OCI-LY3 (cell line): ENCODE results near the gene CD4.

Experiments
- H2AFZ ChIP-seq: fragments of 200-600, 300-600 bp; shearing (Covaris generic); 2 replicates; pipeline ENCODE4 v1.6.0; 2014; ENCODE audit warnings: antibody characterized with exemption, low read depth, low read length
- H3K27ac ChIP-seq: fragments of 200-600, 300-600 bp; sonication (generic); 2 replicates; pipeline ENCODE4 v1.5.1; 2014; ENCODE audit warnings: mild to moderate bottlenecking, low read length, moderate library complexity, mixed read lengths
- H3K27me3 ChIP-seq: fragments of 200-600, 300-600 bp; sonication (generic); 2 replicates; pipeline ENCODE4 v1.6.1; 2014; ENCODE audit warnings: low read depth, low read length, mixed read lengths
- H3K36me3 ChIP-seq: fragments of 200-600, 300-600 bp; sonication (generic); replicated peaks from 2 replicates; pipeline ENCODE3; 2014; ENCODE audit warnings: low read depth, low read length, mixed read lengths
- H3K4me1 ChIP-seq: fragments of 300-600, 200-600 bp; sonication (generic); 2 replicates; pipeline ENCODE4 v1.6.1; 2014; ENCODE audit warnings: low read length, mixed read lengths
- H3K4me2 ChIP-seq: fragments of 200-600, 300-600 bp; sonication (generic); 2 replicates; pipeline ENCODE4 v1.6.1; 2014; ENCODE audit warnings: low read length, mixed read lengths
- H3K4me3 ChIP-seq: fragments of 300-600, 200-600 bp; sonication (generic); 2 replicates; pipeline ENCODE4 v1.5.1; 2014; ENCODE audit warnings: antibody characterized with exemption, mild to moderate bottlenecking, low read length, moderate library complexity
- H3K79me2 ChIP-seq: fragments of 300-600, 200-600 bp; shearing (Covaris generic); 2 replicates; pipeline ENCODE4 v1.6.1; 2014; ENCODE audit warnings: mild to moderate bottlenecking, low read length, mixed read lengths
- H3K9ac ChIP-seq: fragments of 300-600, 200-600 bp; shearing (Covaris generic); 2 replicates; pipeline ENCODE4 v1.6.0; 2014; ENCODE audit warnings: mild to moderate bottlenecking, low read length, moderate library complexity
- H3K9me3 ChIP-seq: fragments of 200-600, 300-600 bp; shearing (Covaris generic); 2 replicates; pipeline ENCODE4 v1.6.1; 2014; ENCODE audit warnings: low read length, mixed read lengths; ENCODE audit not compliant: insufficient read depth
- H4K20me1 ChIP-seq: fragments of 200-600, 300-600 bp; sonication (generic); 2 replicates; pipeline ENCODE4 v1.6.1; 2016; ENCODE audit warnings: low read length, mixed read lengths; ENCODE audit not compliant: insufficient read depth
- CTCF ChIP-seq: fragments of 200-600, 300-600 bp; sonication (generic); IDR thresholded peaks from 2 replicates; pipeline ENCODE4 v1.5.1; 2014; ENCODE audit warnings: antibody characterized with exemption, low read length, low read depth
- EZH2phosphoT487 ChIP-seq: fragments of 200-600 bp; shearing (Covaris generic); IDR thresholded peaks from 2 replicates; pipeline ENCODE4 v1.6.1; 2018; ENCODE audit warnings: antibody characterized with exemption, mixed run types, low read depth

Gene CD4

DNA sequence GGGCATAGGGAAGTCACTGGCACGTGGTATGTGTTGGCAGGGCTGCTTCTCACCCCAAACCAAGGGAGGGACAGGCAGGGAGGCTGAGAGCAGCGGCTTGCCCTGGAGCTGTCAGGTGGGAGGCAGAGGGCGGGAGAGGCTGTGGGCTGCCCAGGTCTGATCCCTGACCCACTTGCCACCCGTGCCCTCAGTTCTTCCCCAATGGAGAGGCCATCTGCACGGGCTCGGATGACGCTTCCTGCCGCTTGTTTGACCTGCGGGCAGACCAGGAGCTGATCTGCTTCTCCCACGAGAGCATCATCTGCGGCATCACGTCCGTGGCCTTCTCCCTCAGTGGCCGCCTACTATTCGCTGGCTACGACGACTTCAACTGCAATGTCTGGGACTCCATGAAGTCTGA, 56.1 kb downstream of the CD4 start:
- Histone ChIP-seq H3K9me3 (no peaks in the 10 kb centered on the region), H2AFZ (no peak overlapping the region), H3K4me2 (no peak overlapping the region), H3K9ac (no peak overlapping the region), H3K36me3 (peaks cover 44% of the 10 kb centered on the region), H3K79me2 (peaks cover 11% of the 10 kb centered on the region), H3K4me3 (no peak overlapping the region), H3K27ac (no peak overlapping the region), H3K27me3 (no peaks in the 10 kb centered on the region), H4K20me1 (no peaks in the 10 kb centered on the region), H3K4me1 (peaks cover 38% of the 10 kb centered on the region)
- TF ChIP-seq CTCF (no peak), EZH2phosphoT487 (no peak)

DNA sequence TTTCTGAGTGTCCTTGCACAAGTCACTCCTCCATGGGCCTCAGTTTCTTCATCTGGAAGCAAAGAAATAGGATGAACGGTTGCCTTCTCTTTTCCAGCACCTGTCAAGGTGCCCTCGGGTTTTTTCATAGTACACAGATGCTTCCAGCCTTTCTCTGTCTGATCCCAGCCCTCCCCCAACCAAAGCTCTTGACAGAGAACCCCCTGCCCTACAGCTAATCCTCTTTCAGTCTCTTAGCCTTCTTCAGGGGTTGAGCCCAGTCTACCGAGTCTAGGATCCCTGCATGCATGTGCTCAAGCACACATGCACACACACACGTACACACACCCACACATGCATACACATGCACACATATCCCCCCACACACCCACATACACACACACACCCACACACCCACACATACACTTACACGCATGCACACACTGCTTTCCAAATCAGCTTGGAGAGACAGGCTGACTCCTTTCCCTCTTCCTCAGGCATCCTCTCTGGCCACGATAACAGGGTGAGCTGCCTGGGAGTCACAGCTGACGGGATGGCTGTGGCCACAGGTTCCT, 57.1 kb downstream of the CD4 start:
- TF ChIP-seq EZH2phosphoT487 (no peak), CTCF (no peak)
- H3K27me3 ChIP-seq = no peaks in the 10 kb centered on the region
- H2AFZ ChIP-seq = no peak overlapping the region
- peaks cover 28% of the 10 kb centered on the region for H3K4me1 ChIP-seq
- no peaks in the 10 kb centered on the region for H4K20me1 ChIP-seq
- H3K79me2 ChIP-seq = peaks cover 18% of the 10 kb centered on the region
- peaks cover 44% of the 10 kb centered on the region for H3K36me3 ChIP-seq
- no peak overlapping the region for H3K4me3 ChIP-seq
- H3K27ac ChIP-seq = no peak overlapping the region
- H3K9ac ChIP-seq = no peak overlapping the region
- no peak overlapping the region for H3K4me2 ChIP-seq
- no peaks in the 10 kb centered on the region for H3K9me3 ChIP-seq

DNA sequence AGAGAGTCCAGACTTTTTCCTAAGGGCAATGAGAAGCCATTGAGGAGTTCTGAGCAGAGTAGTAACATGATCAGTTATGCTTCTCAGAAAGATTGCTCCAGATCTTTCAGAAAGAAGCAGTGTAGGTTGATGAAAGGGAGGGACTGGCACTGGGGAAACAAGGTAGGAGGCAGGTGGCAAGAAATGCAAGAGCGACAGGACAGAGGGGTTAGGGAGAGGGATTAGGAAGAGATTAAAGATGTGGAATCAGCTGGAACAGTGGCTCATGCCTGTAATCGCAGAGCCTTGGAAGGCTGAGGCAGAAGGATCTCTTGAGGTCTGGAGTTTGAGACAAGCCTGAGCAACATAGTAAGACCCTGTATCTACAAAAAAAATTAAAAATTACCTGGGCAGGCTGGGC, 58.3 kb downstream of the CD4 start:
- H3K9ac ChIP-seq = no peak overlapping the region
- H3K27ac ChIP-seq = no peak overlapping the region
- no peaks in the 10 kb centered on the region for H3K27me3 ChIP-seq
- H3K36me3 ChIP-seq = peaks cover 44% of the 10 kb centered on the region
- H3K4me2 ChIP-seq = no peak overlapping the region
- no peaks in the 10 kb centered on the region for H4K20me1 ChIP-seq
- H3K4me3 ChIP-seq = no peak overlapping the region
- peaks cover 18% of the 10 kb centered on the region for H3K79me2 ChIP-seq
- no peaks in the 10 kb centered on the region for H3K9me3 ChIP-seq
- H2AFZ ChIP-seq = no peak overlapping the region
- H3K4me1 ChIP-seq = peaks cover 26% of the 10 kb centered on the region
- no peak for TF ChIP-seq EZH2phosphoT487
- TF ChIP-seq CTCF = no peak

DNA sequence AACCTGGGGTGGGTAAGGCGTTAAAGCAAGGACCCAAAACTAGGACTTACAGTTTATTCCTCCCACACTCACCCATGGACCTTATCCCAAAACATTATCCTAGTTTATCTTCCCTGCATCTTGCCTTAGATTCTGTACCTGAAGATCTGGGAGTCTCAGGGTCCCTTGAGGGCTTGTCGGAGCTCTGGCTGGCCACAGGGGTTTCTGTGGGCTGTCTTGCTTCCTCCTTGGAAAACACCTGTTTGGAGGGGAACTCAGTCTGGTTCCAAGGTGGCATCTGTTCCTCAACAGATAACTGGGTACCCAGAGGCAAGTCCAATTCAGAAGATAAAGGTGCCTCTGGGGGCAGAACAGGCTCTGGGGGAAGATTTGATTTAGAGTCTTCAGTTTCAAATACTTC, 60.1 kb downstream of the CD4 start:
- peaks cover 42% of the 10 kb centered on the region for H3K36me3 ChIP-seq
- no peaks in the 10 kb centered on the region for H3K27me3 ChIP-seq
- no peaks in the 10 kb centered on the region for H3K9me3 ChIP-seq
- H3K4me3 ChIP-seq = peak overlapping the region; percentile 79
- H3K4me2 ChIP-seq = peak overlapping the region; percentile 79
- H3K79me2 ChIP-seq = peaks cover 35% of the 10 kb centered on the region
- H3K27ac ChIP-seq = 0 out of 2 replicates have a peak overlapping the region, but pooled peaks have one; percentile 6
- no peak for TF ChIP-seq EZH2phosphoT487
- TF ChIP-seq CTCF = no peak
- H3K4me1 ChIP-seq = peaks cover 33% of the 10 kb centered on the region
- H4K20me1 ChIP-seq = no peaks in the 10 kb centered on the region
- H3K9ac ChIP-seq = peak overlapping the region; percentile 79; the same call in 1 of the 2 replicates
- no peak overlapping the region for H2AFZ ChIP-seq
